SK-N-SH treated with all-trans-retinoic acid at 6 μM for 48 hours (cell line): ENCODE results near the gene LEPR.

Experiments
- ATAC-seq: fragments of 200-7000 bp; cut with Tn5 transposase; 3 replicates; pipeline ENCODE4 v1.9.1; 2020; ENCODE audit warnings: mild to moderate bottlenecking, moderate library complexity
- ARNTL ChIP-seq: fragments of 450-650 bp; formaldehyde crosslinking; IDR thresholded peaks from 2 replicates; pipeline ENCODE4 v1.5.0; 2020; ENCODE audit warnings: low read depth, mild to moderate bottlenecking, moderate library complexity, borderline replicate concordance
- BACH2 ChIP-seq: fragments of 250-450 bp; sonication (Bioruptor Pico); IDR thresholded peaks from 2 replicates; pipeline ENCODE4 v1.9.0; 2021; ENCODE audit warnings: mild to moderate bottlenecking, borderline replicate concordance
- CSDC2 ChIP-seq: fragments of 250-450 bp; sonication (Bioruptor Pico); IDR thresholded peaks from 2 replicates; pipeline ENCODE4 v1.5.0; 2020; ENCODE audit warnings: mild to moderate bottlenecking, moderate library complexity
- ESRRG ChIP-seq: fragments of 250-450 bp; sonication (Bioruptor Pico); IDR thresholded peaks from 2 replicates; pipeline ENCODE4 v1.6.1; 2021; ENCODE audit warnings: mild to moderate bottlenecking
- GLIS3 ChIP-seq: fragments of 250-450 bp; sonication (Bioruptor Pico); IDR thresholded peaks from 2 replicates; pipeline ENCODE4 v1.5.0; 2020; ENCODE audit warnings: mild to moderate bottlenecking, moderate library complexity
- ISL1 ChIP-seq: fragments of 250-450 bp; sonication (Bioruptor Pico); IDR thresholded peaks from 2 replicates; pipeline ENCODE4 v2.1.2; 2022; ENCODE audit warnings: mild to moderate bottlenecking, moderate library complexity
- PPARA ChIP-seq: fragments of 250-450 bp; sonication (Bioruptor Pico); IDR thresholded peaks from 2 replicates; pipeline ENCODE4 v1.5.0; 2020; ENCODE audit warnings: mild to moderate bottlenecking, borderline replicate concordance
- RARB ChIP-seq: fragments of 250-450 bp; sonication (Bioruptor Pico); IDR thresholded peaks from 2 replicates; pipeline ENCODE4 v1.8.0; 2021; ENCODE audit warnings: mild to moderate bottlenecking, moderate library complexity
- SNAI2 ChIP-seq: fragments of 250-450 bp; sonication (Bioruptor Pico); IDR thresholded peaks from 2 replicates; pipeline ENCODE4 v1.5.0; 2020; ENCODE audit warnings: mild to moderate bottlenecking, moderate library complexity
- TCF4 ChIP-seq: fragments of 250-450 bp; sonication (Bioruptor Pico); IDR thresholded peaks from 2 replicates; pipeline ENCODE4 v1.8.0; 2021; ENCODE audit warnings: mild to moderate bottlenecking, moderate library complexity, borderline replicate concordance
- TOX ChIP-seq: fragments of 250-450 bp; sonication (Bioruptor Pico); IDR thresholded peaks from 2 replicates; pipeline ENCODE4 v1.8.0; 2021; ENCODE audit warnings: mild to moderate bottlenecking, moderate library complexity, borderline replicate concordance
- ZC3H10 ChIP-seq: fragments of 250-450 bp; sonication (Bioruptor Pico); IDR thresholded peaks from 2 replicates; pipeline ENCODE4 v1.5.1; 2021; ENCODE audit warnings: mild to moderate bottlenecking, moderate library complexity
- ZFP3 ChIP-seq: fragments of 250-450 bp; sonication (Bioruptor Pico); IDR thresholded peaks from 2 replicates; pipeline ENCODE4 v1.5.0; 2020; ENCODE audit warnings: mild to moderate bottlenecking, moderate library complexity
- ZFP30 ChIP-seq: fragments of 450-650 bp; formaldehyde crosslinking; IDR thresholded peaks from 2 replicates; pipeline ENCODE4 v1.5.0; 2022; ENCODE audit warnings: mild to moderate bottlenecking, moderate library complexity
- ZNF565 ChIP-seq: fragments of 450-650 bp; formaldehyde crosslinking; conservative IDR thresholded peaks from 2 replicates; pipeline ENCODE4 v1.5.0; 2020; ENCODE audit warnings: low read depth, mild to moderate bottlenecking, moderate library complexity
- ZNF70 ChIP-seq: fragments of 450-650 bp; formaldehyde crosslinking; IDR thresholded peaks from 2 replicates; pipeline ENCODE4 v1.5.0; 2020; ENCODE audit warnings: mild to moderate bottlenecking, moderate library complexity
- ZNF8 ChIP-seq: fragments of 450-650 bp; formaldehyde crosslinking; IDR thresholded peaks from 2 replicates; pipeline ENCODE4 v1.5.0; 2020; ENCODE audit warnings: mild to moderate bottlenecking, moderate library complexity
- TF ChIP-seq, protein P1 (sequence below): fragments of 250-450 bp; sonication (Bioruptor Pico); IDR thresholded peaks from 2 replicates; pipeline ENCODE4 v1.8.0; 2021; ENCODE audit warnings: low read depth, mild to moderate bottlenecking, moderate library complexity, borderline replicate concordance
- TF ChIP-seq, protein P2 (sequence below): fragments of 250-450 bp; sonication (Bioruptor Pico); IDR thresholded peaks from 2 replicates; pipeline ENCODE4 v1.5.0; 2020; ENCODE audit warnings: mild to moderate bottlenecking, moderate library complexity
- TF ChIP-seq, protein P3 (sequence below): fragments of 250-450 bp; sonication (Bioruptor Pico); IDR thresholded peaks from 2 replicates; pipeline ENCODE4 v1.8.0; 2020; ENCODE audit warnings: mild to moderate bottlenecking, moderate library complexity, borderline replicate concordance
- TF ChIP-seq, protein P4 (sequence below): fragments of 250-450 bp; sonication (Bioruptor Pico); IDR thresholded peaks from 2 replicates; pipeline ENCODE4 v1.5.1; 2020; ENCODE audit warnings: low read depth, mild to moderate bottlenecking, moderate library complexity
- TF ChIP-seq, protein P5 (sequence below): fragments of 250-450 bp; sonication (Bioruptor Pico); IDR thresholded peaks from 2 replicates; pipeline ENCODE4 v1.5.1; 2021; ENCODE audit warnings: mild to moderate bottlenecking, moderate library complexity

The LEPR gene

DNA sequence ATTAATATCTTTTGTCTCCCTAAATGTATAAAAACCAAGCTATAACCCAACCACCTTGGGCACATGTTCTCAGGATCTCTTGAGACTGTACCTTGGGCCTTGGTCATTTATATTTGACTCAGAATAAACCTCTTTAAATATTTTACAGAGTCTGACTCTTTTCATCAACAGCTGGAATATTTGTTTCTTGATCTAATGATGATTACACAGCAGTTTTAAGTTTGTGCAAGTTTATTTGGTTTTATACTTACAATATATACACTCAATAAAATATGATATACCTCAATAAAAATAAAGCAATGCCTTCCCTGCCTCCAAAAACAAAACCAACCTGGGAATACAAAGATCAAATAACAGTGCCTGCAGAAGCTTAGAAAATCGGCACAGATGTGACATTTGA, 22.0 kb downstream of the LEPR start:
- TF ChIP-seq ZC3H10 (no peak), ESRRG (CRISPR knock-in tag) (no peak), TCF4 (CRISPR knock-in tag) (no peak), ZNF565 (CRISPR knock-in tag) (no peak), ZFP30 (CRISPR knock-in tag) (no peak), ARNTL (no peak), PPARA (CRISPR knock-in tag) (no peak), ZNF8 (CRISPR knock-in tag) (no peak), CSDC2 (CRISPR knock-in tag) (no peak), RARB (CRISPR knock-in tag) (no peak), BACH2 (CRISPR knock-in tag) (no peak)
- TF ChIP-seq, protein P1, sequence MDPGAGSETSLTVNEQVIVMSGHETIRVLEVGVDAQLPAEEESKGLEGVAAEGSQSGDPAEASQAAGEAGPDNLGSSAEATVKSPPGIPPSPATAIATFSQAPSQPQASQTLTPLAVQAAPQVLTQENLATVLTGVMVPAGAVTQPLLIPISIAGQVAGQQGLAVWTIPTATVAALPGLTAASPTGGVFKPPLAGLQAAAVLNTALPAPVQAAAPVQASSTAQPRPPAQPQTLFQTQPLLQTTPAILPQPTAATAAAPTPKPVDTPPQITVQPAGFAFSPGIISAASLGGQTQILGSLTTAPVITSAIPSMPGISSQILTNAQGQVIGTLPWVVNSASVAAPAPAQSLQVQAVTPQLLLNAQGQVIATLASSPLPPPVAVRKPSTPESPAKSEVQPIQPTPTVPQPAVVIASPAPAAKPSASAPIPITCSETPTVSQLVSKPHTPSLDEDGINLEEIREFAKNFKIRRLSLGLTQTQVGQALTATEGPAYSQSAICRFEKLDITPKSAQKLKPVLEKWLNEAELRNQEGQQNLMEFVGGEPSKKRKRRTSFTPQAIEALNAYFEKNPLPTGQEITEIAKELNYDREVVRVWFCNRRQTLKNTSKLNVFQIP (CRISPR knock-in tag): no peak
- TF ChIP-seq, protein P2, sequence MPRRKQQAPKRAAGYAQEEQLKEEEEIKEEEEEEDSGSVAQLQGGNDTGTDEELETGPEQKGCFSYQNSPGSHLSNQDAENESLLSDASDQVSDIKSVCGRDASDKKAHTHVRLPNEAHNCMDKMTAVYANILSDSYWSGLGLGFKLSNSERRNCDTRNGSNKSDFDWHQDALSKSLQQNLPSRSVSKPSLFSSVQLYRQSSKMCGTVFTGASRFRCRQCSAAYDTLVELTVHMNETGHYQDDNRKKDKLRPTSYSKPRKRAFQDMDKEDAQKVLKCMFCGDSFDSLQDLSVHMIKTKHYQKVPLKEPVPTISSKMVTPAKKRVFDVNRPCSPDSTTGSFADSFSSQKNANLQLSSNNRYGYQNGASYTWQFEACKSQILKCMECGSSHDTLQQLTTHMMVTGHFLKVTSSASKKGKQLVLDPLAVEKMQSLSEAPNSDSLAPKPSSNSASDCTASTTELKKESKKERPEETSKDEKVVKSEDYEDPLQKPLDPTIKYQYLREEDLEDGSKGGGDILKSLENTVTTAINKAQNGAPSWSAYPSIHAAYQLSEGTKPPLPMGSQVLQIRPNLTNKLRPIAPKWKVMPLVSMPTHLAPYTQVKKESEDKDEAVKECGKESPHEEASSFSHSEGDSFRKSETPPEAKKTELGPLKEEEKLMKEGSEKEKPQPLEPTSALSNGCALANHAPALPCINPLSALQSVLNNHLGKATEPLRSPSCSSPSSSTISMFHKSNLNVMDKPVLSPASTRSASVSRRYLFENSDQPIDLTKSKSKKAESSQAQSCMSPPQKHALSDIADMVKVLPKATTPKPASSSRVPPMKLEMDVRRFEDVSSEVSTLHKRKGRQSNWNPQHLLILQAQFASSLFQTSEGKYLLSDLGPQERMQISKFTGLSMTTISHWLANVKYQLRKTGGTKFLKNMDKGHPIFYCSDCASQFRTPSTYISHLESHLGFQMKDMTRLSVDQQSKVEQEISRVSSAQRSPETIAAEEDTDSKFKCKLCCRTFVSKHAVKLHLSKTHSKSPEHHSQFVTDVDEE (CRISPR knock-in tag): no peak
- no peak for ATAC-seq

DNA sequence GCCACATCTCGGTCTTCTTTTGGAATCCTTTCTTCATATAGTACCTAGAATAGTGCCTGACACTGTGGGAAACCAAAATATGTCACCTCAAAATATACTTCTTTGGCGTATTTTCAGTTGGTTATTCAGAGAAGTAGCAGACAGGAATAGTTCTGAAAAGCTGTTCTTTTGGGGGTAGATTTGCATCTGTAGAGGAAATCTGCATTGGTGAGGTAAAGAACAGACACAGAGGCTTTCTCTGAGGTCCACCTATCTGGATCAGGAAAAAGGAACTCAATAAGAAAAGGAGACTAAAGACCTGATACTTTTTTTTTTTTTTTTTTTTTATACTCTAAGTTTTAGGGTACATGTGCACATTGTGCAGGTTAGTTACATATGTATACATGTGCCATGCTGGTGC, 23.2 kb downstream of the LEPR start:
- TF ChIP-seq GLIS3: no peak
- TF ChIP-seq ARNTL: no peak
- TF ChIP-seq, protein P3, sequence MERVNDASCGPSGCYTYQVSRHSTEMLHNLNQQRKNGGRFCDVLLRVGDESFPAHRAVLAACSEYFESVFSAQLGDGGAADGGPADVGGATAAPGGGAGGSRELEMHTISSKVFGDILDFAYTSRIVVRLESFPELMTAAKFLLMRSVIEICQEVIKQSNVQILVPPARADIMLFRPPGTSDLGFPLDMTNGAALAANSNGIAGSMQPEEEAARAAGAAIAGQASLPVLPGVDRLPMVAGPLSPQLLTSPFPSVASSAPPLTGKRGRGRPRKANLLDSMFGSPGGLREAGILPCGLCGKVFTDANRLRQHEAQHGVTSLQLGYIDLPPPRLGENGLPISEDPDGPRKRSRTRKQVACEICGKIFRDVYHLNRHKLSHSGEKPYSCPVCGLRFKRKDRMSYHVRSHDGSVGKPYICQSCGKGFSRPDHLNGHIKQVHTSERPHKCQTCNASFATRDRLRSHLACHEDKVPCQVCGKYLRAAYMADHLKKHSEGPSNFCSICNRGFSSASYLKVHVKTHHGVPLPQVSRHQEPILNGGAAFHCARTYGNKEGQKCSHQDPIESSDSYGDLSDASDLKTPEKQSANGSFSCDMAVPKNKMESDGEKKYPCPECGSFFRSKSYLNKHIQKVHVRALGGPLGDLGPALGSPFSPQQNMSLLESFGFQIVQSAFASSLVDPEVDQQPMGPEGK (CRISPR knock-in tag): no peak
- TF ChIP-seq, protein P4, sequence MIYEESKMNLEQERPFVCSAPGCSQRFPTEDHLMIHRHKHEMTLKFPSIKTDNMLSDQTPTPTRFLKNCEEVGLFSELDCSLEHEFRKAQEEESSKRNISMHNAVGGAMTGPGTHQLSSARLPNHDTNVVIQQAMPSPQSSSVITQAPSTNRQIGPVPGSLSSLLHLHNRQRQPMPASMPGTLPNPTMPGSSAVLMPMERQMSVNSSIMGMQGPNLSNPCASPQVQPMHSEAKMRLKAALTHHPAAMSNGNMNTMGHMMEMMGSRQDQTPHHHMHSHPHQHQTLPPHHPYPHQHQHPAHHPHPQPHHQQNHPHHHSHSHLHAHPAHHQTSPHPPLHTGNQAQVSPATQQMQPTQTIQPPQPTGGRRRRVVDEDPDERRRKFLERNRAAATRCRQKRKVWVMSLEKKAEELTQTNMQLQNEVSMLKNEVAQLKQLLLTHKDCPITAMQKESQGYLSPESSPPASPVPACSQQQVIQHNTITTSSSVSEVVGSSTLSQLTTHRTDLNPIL (CRISPR knock-in tag): no peak
- TF ChIP-seq ZNF565 (CRISPR knock-in tag): no peak
- TF ChIP-seq ESRRG (CRISPR knock-in tag): no peak
- TF ChIP-seq ZFP30 (CRISPR knock-in tag): no peak
- TF ChIP-seq TCF4 (CRISPR knock-in tag): no peak
- TF ChIP-seq ZFP3 (CRISPR knock-in tag): no peak
- TF ChIP-seq BACH2 (CRISPR knock-in tag): no peak
- TF ChIP-seq ISL1: no peak
- TF ChIP-seq PPARA (CRISPR knock-in tag): no peak
- ATAC-seq: no peak

DNA sequence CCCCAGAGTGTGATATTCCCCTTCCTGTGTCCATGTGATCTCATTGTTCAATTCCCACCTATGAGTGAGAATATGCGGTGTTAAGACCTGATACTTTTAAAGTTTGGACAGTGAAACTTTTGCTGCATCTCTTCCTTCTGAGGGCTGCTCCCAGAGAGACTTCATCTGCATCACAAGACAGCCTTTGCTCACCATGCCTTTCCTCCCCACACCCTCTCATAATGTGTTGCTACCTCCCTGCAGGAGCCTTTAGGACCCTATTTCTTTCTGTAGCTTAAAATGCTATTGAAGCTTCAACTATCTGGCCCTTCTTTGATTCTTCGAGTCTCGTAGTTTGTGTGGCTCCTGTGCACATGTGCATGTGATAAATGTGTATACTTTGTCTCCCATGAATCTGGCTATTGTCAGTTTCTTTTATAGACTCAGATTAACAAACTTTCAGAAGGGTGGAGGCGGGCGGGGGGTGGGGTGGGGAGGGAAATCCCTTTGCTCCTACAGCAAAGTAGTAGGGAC, 23.7 kb downstream of the LEPR start:
- no peak for ATAC-seq
- TF ChIP-seq SNAI2 (CRISPR knock-in tag) (no peak), ZFP3 (CRISPR knock-in tag) (no peak), ESRRG (CRISPR knock-in tag) (no peak), BACH2 (CRISPR knock-in tag) (no peak), ZC3H10 (no peak), ZNF70 (CRISPR knock-in tag) (no peak), TCF4 (CRISPR knock-in tag) (no peak), TOX (CRISPR knock-in tag) (no peak), ISL1 (no peak), ZNF8 (CRISPR knock-in tag) (no peak)
- TF ChIP-seq, protein P5, sequence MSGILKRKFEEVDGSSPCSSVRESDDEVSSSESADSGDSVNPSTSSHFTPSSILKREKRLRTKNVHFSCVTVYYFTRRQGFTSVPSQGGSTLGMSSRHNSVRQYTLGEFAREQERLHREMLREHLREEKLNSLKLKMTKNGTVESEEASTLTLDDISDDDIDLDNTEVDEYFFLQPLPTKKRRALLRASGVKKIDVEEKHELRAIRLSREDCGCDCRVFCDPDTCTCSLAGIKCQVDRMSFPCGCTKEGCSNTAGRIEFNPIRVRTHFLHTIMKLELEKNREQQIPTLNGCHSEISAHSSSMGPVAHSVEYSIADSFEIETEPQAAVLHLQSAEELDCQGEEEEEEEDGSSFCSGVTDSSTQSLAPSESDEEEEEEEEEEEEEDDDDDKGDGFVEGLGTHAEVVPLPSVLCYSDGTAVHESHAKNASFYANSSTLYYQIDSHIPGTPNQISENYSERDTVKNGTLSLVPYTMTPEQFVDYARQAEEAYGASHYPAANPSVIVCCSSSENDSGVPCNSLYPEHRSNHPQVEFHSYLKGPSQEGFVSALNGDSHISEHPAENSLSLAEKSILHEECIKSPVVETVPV (CRISPR knock-in tag): no peak
